Middle frontal gyrus (tissue), 1 donor: ENCODE measurements around the gene EFCAB6.

Source experiments
- DNase-seq: peaks from one replicate; pipeline ENCODE4 v3.0.0-alpha.2; 2015; ENCODE audit warnings: low spot score; ENCODE audit errors: extremely low spot score

Gene EFCAB6

DNA sequence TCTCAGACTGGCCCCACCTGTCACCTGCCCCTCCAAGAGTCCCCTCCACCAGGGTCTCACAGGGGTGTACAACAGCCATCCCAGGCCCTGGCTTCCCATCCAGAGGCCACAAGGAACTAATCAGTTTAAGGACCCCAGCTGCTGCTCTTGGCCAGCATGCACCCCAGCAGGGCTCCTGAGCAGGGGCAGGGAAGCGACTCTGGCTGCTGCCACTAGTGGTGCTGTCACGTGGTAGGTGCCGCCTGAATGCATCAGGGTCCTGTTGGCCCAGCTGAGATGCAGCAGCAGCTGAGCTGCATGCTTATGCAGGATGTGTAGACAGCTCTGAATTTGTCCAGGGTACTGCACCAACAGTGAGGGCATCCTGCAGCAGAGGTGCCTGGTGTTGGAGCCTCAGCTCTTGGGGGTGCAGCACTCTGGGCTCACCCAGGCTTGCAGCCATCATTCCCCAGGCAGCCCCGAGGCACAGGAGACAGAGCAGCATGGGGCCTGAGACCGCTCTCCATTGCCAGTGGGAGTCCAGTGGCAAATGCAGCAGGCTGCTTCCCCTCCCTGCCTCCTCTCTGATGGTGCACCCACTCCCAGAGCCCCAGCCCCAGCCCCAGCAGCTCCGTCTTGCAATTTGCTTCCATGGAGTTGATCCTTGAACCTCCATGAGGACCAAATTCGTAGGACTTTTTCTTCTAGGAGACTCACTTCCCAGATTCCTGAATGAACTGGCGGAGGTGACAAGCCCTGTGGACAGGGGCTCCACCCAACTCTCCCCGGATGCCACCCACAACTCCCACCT lies 301.6 kb downstream of the EFCAB6 start:
- no peak for DNase-seq

DNA sequence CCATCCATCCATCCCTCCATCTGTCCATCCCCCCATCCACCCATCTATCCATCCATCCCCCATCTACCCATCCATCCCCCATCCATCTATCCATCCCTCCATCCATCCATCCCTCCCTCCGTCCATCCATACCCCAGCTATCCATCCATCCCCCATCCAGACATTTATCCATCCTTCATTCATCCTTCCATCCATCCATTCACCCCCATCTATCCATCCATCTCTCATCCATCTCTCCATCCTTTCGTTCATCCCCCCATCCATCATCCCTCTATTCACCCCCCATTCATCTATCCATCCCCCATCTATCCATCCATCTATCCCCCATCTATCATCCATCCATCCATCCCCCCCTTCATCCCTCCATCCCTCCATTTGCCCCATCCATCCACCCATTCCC lies 302.8 kb downstream of the EFCAB6 start:
- DNase-seq = no peak

DNA sequence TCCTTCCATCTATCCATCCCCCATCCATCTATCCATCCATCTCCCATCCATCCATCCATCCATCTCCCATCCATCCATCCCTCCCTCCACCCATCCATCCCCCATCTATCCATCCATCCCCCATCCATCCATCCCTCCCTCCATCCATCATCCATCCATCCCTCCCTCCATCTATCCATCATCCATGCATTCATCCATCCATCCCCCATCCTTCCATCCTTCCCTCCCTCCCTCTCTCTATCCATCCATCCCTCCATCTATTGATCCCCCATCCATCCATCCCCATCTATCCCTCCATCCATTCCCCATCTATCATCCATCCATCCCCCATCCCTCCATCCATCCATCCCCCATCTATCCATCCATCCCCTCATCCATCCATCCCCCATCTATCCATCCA lies 303.6 kb downstream of the EFCAB6 start:
- no peak for DNase-seq

DNA sequence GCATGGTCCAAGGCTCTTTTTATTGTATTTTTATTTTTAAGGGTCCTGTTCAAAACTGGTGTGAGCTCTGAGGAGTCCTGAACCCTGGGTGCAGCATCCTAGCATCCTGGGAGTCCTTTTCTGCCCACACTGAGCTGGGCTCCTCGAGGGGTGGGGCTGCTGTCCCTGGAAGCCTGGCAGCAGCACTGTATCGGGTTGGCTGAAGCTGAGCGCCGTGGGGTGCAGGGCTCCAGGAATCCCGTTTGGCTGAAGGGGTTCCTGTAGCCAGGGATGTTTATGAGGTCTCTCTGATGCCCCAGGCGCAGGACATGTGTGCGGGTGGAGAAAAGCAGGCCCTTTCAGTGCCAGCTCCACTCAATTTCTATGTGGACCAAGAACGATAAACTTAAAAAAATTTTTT lies 304.9 kb downstream of the EFCAB6 start:
- no peak for DNase-seq

DNA sequence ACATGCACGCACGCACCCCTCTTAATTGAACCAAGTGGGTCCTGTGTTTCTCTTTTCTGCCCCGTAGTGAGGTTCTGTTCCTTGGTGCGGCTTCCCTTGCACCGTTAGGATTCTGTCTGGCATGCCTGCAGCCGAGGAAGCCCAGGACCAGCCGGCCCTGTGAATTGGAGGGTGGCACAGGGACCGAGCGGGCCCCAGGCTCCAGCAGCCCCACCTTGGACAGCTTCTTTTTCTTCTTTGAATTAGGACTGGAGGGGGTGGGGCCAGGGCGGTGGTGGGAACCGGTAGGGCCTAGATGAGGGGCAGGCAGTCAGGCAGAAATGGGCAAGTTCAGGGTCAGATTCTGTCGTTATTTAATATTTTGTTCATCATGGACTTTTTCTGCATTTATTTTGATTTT lies 305.6 kb downstream of the EFCAB6 start:
- DNase-seq = no peak

DNA sequence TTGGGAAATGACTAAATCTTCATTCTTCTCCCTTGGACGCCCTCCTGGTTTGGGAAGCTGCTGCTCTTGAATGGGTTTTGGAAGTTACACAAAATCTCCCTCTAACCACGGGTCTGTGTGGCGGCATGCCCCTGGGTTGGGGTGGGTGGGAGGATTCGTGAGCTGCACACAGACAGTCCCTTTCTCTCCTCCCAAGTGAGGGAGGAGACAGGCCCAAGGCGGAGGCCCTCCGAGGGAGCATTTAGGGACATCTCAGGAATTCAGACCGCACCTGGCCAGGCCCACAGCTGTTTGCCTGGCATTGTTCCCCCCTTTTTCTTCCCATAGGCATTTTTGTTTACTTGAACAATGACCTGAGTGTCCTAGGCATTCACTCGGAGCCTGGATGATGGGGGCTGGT lies 306.2 kb downstream of the EFCAB6 start:
- DNase-seq = no peak

DNA sequence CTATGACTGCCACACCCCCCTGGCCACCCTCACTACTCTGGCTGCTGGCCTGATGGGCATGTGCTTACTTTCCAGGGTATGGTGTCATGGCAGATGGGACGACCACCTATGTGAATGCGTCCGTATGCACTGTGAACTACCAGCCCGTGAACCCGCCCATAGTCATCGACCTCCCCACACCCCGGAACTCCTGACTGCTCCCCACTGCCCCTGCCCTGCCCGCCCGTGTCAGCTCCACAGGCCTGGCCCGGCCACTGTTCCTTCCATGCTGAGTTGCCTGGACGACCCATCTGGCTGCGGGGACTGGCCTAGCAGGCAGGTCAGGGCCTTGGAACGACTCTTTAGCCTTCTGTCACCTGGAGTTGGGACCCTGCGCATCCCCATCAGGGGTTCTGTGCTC lies 306.7 kb downstream of the EFCAB6 start:
- no peak for DNase-seq

DNA sequence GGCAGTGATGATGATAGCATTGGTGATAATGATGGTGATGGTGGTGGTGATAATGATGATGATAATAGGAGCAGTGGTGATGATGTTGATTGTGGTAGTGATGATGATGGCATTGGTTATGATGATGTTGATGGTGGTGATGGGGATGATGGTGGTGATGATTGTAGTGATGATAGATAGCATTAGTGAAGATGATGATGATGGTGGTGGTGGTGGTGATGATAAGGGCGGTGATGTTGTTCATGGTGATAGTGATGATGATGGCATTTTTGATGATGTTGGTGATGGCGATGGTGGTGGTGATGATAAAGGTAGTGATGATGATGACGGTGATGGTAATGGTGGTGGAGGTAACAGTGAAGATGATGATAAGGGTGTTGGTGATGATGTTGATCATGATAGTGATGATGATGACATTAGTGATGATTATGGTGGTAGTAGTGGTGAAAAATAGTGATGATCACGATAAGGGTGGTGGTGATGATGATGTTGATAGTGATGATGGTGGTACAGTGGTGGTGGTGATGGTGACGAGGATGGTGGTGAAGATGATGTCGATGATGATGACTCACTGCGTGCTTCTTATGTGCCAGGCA lies 307.3 kb downstream of the EFCAB6 start:
- DNase-seq = no peak

DNA sequence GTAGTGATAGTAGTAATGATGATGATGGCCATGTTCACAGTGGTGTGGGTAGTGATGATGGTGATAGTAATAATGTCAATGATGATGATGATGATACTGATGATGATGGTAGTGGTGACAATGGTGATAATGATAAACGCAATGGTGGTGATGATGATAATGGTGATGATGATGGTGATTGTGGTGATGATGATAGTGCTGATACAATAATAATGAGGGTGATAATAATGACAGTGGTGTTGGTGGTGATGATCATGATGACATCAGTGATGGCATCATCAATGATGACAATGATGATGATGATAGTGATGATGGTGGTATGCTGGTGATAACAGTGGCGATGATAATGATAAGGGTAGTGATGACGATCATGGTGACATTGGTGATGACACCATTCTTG lies 308.0 kb downstream of the EFCAB6 start:
- no peak for DNase-seq

DNA sequence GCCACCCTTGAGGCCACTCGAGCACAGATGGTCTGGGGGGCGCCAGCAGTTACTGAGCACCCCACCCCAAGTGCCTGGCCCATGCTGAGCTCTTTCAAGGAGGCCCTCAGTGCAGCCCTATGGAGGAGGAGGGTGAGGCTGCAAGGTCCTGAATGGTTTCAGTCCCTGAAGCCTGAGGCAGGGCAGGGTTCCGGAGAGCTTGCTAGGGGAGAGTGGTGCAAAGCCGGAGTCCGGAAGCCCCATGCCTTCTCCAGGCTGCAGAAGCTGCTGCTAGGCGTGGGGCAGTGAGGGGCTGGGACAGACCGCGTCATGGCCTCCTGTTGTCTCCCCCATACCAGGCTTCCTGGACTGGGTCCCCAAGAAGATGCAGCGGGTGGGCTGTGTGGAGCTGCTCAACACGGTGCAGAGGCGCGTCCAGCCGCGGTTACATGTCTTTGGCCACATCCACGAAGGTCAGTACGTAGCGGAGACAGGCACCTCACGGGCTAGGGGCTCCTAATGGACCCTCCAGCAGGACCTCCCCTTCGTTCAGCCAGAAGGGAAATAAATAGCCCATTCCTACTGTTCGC lies 309.7 kb downstream of the EFCAB6 start:
- no peak for DNase-seq

DNA sequence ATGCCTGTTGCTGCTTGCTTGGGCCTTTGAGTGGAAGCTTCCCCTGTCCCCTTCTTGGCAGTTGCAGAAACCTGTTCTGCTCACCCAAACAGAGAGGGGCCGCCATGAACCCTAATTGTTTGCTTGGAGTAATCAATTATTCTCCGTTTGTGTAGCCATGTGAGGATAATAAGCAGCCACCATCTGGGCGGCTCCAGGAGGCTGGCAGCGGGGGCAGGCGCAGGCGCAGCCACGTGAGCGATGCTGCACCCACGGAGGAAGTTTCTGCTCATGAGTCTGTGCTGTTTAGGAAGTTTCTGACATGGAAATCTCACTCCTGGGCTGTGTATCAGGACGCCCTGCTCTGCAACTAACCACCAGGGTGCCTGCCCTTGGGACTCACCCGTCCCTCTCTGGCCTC lies 310.2 kb downstream of the EFCAB6 start:
- no peak for DNase-seq

DNA sequence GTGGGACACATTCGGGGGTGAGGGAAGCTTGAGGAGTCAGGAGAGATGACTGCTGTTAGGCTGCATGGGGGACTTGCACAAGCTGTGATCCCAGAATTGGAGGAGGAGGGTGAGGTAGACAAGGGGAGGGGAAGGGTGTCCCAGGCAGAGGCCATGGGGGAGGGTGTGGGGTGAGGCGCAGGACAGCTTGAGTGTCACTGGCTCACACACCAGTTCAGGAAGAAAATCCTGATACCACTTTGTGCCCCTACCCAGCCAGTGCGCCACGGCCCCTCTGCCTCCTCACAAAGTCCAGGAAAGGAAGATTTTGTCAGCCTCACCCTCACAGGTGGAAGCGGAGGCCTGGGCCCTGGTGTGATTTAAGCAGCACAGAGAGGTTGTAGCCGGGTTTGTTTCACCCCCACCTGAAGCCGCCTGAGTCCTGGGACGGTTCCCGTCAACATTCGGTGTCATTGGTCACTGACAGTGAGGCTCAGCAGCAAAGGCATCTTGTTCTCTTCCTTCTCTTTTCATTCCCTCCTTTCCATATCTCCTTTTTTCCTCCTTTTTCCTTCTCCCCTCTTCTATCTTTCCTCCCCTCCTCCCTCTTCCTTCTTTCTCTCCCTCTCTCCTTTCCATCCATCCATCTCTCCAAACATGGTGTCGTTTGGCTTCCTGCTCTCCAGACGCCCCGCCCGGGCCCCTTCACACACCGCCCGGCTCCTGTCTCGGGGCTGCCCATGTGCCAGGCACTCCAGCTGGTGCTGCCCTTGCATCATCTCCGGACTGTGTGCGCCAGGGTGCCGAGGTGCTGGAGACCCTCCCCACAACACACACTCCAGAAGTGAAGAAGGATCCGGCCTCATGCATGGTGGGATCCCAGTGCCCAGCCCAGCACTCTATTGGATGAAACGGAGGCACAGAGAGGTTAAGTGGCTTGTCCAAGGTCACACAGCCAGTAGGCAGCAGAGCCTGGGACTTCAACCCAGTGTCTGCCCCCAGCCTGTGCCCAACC lies 311.0 kb downstream of the EFCAB6 start:
- no peak for DNase-seq

DNA sequence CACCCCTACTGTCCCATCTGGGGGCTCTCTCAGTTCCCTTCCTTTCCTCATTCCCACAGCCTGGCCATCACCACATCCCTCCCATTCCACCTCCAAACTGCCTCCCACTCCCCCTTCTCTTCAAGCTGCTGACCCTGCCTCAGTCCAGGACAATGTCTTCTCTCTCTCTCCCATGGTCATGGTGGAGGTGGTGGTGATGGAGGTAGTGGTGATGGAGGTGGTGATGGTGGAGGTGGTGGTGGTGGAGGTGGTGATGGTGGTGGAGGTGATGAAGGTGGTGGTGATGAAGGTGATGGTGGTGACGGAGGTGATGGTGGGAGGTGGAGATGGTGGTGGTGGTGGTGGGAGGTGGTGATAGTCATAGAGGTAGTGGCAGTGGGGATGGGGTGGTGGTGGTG lies 313.2 kb downstream of the EFCAB6 start:
- DNase-seq = no peak

DNA sequence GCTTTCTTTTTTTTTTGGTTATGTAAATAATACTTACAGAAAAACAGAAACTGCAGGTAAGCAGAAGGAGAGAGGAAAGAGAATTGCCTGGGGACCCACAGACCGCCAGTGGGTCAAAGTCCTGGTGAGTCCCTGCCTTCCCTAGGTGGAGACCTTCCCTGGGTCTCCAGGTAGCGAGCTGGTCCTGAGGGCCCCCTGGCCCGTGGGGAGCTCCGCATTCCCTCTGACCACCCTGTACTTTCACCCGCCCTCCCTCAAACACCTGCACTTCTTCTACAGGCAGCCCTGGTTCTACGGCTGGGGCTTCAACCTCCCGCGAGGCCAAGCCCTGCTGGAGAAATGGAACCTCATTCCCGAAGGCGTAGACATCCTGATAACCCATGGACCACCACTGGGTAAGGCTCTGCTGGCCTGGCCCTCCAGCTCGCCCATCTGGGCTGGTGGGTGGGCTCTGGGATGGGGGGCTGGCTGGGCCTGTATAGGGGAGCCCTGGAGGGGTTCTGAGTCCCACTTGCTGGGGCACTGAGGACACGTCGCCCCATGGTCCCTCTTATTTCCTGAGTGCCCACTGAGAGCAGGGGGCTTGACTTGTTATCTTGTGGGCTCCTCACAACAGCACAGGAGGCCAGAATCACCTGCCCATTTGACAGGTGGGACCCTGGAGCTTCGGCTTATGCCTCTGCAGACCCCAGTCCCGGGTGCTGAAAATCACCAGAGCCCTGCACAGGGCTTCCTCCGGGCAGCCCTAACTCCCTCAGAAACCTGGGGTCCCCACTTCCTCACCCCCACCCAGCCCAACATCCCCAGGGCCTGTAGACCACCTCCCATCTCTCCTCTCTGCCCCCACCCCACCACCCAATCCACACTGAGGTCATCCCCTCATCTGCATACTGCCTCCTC lies 313.9 kb downstream of the EFCAB6 start:
- no peak for DNase-seq

DNA sequence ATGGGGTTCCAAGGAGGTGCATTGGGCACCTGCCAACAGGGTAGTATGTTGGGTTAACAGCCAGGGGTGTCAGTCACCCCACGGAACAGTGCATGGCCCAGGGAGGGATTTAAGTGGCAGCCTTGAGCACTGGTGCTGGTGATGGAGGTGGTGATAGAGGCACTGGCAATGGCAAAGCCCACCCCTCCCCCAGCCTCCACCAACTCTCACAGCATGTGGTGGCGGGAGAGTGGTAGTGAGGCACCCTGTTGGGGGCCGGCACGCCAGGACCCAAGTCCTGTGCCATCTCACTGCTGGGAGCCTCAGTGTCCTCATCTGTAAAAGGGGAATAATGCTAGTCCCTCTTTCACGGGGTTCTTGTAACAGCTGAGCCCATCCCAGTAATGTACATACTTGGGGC lies 318.8 kb downstream of the EFCAB6 start:
- no peak for DNase-seq

DNA sequence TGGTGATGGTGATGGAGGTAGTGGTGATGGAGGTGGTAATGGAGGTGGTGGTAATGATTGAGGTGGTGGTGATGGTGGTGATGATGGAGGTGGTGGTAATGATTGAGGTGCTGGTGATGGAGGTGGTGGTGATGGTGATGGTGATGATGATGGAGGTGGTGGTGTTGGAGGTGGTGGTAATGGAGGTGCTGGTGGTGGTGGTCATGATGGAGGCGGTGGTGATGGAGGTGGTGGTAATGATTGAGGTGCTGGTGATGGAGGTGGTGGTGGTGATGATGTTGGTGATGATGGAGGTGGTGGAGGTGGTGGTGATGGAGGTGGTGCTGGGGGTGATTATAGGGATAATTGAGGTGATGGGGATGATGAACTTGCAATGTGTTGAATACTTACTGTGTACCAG lies 320.4 kb downstream of the EFCAB6 start:
- DNase-seq = no peak

DNA sequence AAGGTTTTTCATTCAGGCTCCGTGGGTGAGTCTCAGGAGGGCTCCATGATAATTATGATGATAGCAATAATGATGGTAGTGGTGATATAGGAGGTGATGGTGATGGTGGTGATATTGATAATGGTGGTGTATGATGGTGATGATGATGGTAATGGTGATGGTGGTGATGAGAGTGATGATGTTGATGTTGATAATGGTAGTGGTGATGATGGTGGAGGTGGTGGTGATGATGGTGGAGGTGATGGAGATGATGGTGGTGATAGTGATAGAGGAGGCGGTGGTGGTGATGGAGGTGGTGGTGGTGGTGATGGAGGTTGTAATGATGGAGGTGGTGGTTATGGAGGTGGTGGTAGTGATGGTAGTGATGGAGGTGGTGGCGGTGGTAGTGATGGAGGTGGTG lies 320.9 kb downstream of the EFCAB6 start:
- no peak for DNase-seq

DNA sequence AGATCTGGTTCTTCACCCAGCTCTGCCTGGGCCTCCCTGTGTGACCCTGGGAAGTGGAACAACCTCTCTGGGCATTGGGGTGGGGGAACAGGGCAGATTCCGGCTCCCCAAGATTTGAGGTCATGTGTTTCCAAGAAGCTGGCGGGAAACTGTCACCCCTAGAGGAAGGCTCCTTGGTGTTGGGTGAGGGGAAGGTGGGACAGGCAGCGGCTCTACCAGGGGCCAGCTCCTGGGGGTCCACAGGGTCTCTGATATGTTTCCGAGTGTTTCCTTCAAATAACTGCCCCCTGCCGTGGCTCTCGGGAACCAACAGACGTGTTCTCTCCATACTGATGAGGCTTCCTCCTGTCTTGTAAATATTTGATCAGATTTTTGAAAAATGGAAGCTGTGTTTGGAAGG lies 321.8 kb downstream of the EFCAB6 start:
- no peak for DNase-seq

DNA sequence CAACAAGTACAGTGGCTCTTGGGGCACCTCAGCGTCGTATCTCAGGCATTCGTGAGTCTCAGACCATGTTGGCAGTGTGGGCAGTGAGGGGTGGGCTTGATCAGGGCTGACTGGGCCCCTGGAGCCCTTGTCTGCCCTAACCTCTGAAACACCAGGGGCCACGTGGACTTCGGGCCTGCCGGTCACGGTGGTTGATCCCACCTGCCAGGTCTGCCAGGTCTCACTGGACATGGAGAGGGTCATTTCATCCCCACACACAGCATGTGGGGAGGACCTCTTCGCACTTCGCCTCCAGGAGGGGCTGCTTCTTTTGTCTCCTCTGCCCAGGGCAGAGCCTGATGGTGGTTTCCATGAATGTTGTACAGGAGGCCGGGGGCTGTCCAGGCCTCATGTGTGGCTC lies 323.2 kb downstream of the EFCAB6 start:
- DNase-seq = no peak

DNA sequence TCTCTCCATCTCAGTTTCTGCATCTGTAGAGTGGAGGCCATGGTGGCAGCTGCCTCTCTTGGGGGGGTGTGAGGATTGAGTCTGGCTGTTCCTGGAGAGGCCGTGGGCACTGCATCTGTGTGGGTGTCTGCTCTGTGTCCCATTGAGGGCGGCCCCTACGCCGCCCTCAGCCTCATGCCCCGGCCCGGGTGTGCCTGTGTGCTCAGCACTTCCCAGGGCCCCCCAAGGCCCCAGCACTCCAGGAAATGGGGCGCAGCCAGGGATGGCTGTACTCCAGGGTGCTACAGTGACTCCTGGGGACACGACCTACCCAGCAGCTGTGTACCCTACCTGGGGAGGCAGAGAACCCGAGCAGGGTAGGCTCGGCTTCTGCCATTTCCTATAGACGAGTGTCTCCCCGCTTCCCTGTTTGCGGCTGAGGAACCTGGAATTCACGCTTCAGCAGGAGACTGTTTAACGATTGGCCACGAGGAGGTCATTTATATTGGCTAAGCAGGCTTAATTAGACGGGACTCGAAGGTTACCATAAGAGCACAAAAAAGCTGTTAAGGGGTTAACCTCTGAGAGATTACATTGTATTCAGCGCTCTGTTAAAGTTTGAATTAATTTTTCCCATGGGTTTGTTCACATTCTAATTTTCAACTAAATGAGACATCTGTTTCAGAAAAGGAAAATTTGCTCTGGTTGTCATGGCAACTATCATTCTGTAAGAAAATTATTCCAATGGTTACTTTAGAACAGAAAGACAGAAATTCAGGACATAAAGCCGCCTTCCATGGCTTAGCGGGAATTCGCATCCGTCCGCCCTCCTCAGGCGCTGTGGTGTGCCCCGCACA lies 323.9 kb downstream of the EFCAB6 start:
- DNase-seq = peak; percentile 71
